ENCODE results near the gene ZNF648.

DNA sequence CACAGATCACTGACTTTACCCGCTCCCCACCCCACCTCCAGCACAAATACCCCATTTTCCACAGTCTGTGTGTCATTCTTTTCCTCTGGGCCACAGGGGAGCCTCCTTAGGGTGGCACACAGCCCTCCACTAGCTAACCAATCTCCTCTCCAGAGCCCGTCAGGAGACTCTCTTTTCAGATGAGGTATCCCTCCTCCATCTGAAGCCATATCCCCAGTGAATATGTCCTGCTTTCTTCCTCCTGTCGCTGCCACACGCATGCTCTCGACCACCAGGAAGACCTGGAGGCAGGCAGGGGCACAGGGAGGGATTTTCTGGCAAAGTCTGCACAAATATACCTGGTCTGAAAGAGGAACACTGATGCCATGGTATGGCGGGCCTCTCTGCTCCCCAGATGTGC, 635 bp downstream of the ZNF648 start:
- TF ChIP-seq, protein P1, sequence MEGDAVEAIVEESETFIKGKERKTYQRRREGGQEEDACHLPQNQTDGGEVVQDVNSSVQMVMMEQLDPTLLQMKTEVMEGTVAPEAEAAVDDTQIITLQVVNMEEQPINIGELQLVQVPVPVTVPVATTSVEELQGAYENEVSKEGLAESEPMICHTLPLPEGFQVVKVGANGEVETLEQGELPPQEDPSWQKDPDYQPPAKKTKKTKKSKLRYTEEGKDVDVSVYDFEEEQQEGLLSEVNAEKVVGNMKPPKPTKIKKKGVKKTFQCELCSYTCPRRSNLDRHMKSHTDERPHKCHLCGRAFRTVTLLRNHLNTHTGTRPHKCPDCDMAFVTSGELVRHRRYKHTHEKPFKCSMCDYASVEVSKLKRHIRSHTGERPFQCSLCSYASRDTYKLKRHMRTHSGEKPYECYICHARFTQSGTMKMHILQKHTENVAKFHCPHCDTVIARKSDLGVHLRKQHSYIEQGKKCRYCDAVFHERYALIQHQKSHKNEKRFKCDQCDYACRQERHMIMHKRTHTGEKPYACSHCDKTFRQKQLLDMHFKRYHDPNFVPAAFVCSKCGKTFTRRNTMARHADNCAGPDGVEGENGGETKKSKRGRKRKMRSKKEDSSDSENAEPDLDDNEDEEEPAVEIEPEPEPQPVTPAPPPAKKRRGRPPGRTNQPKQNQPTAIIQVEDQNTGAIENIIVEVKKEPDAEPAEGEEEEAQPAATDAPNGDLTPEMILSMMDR (IDR thresholded peaks at IDR 0.05 in 2 of 3, conservative IDR thresholded peaks at IDR 0.05 in 1 of 3; ENCODE audit: control insufficient read depth in 2 of 3, extremely low read depth in 1 of 3, insufficient read depth in 1 of 3, low read depth in 3 of 3, low read length in 3 of 3) = no peak
- TF ChIP-seq MXI1 (IDR thresholded peaks at IDR 0.05; ENCODE audit: low read depth, low read length) = no peak
- TF ChIP-seq POLR2A (IDR thresholded peaks at IDR 0.05; ENCODE audit: low read depth, low read length) = no peak
- no peak for TF ChIP-seq CHD2 (IDR thresholded peaks at IDR 0.05; ENCODE audit: borderline replicate concordance, low read depth, low read length)
- TF ChIP-seq, protein P2, sequence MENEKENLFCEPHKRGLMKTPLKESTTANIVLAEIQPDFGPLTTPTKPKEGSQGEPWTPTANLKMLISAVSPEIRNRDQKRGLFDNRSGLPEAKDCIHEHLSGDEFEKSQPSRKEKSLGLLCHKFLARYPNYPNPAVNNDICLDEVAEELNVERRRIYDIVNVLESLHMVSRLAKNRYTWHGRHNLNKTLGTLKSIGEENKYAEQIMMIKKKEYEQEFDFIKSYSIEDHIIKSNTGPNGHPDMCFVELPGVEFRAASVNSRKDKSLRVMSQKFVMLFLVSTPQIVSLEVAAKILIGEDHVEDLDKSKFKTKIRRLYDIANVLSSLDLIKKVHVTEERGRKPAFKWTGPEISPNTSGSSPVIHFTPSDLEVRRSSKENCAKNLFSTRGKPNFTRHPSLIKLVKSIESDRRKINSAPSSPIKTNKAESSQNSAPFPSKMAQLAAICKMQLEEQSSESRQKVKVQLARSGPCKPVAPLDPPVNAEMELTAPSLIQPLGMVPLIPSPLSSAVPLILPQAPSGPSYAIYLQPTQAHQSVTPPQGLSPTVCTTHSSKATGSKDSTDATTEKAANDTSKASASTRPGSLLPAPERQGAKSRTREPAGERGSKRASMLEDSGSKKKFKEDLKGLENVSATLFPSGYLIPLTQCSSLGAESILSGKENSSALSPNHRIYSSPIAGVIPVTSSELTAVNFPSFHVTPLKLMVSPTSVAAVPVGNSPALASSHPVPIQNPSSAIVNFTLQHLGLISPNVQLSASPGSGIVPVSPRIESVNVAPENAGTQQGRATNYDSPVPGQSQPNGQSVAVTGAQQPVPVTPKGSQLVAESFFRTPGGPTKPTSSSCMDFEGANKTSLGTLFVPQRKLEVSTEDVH (IDR thresholded peaks at IDR 0.05; ENCODE audit: low read depth, partially characterized antibody) = no peak
- no peak for TF ChIP-seq BRCA1 (IDR thresholded peaks at IDR 0.05; ENCODE audit: low read depth, low read length)

All from GM12878 (cell line).